Thoracic aorta (tissue), 2 donors: ENCODE results near the gene CELF1. TPM values are rescaled to one million over a fixed set of nuclear protein-coding genes. Genes with fewer than 3 reads are reported as not detected.

Experiments
- ATAC-seq: fragments of 150-250 bp; one replicate; pipeline ENCODE4 v1.8.0; 2017; ENCODE audit warnings: low read depth; ENCODE audit not compliant: insufficient number of reproducible peaks, low FRiP score
- DNase-seq: peaks from one replicate; pipeline ENCODE4 v3.0.0-alpha.2; 2020; ENCODE audit warnings: low spot score
- H3K27ac ChIP-seq, 2 donors: fragments of 200-600 bp; sonication (generic); 1 replicate in 1 of 2; 2 replicates in 1 of 2; pipeline ENCODE4 v1.5.1; 2016; ENCODE audit warnings: mild to moderate bottlenecking in 2 of 2, moderate library complexity in 2 of 2
- H3K27me3 ChIP-seq: fragments of 200-600 bp; sonication (generic); replicated peaks from 2 replicates; pipeline ENCODE4 v1.6.0; 2016; ENCODE audit warnings: mild to moderate bottlenecking; ENCODE audit not compliant: insufficient read depth
- H3K36me3 ChIP-seq: fragments of 200-600 bp; sonication (generic); one replicate; pipeline ENCODE4 v1.5.1; 2016
- H3K4me1 ChIP-seq, 2 donors: fragments of 200-600 bp; sonication (generic); 1 replicate in 1 of 2; 2 replicates in 1 of 2; pipeline versions ENCODE4 v1.5.1 to v1.6.0; 2016; ENCODE audit warnings: low read depth in 2 of 2, mild to moderate bottlenecking in 1 of 2; ENCODE audit not compliant: control insufficient read depth in 1 of 2
- H3K4me3 ChIP-seq: fragments of 200-600 bp; sonication (generic); 2 replicates; pipeline ENCODE4 v1.5.1; 2016; ENCODE audit warnings: mild to moderate bottlenecking
- H3K9me3 ChIP-seq: fragments of 200-600 bp; sonication (generic); 2 replicates; pipeline ENCODE4 v1.5.1; 2016
- CTCF ChIP-seq: fragments of 200-600 bp; sonication (generic); IDR thresholded peaks from one replicate; pipeline ENCODE4 v1.5.1; 2019; ENCODE audit warnings: antibody characterized with exemption
- total RNA-seq, 2 donors: library from RNA; depleted of rRNA; stranded (reverse); fragments of >200 nt; gene quantifications; one replicate each; pipeline versions ENCODE4 v1.1.0 to v1.2.3, GENCODE V29; 2016

CELF1 gene
- total RNA-seq, 2 donors from 2014 or later: 112 to 114 TPM

DNA sequence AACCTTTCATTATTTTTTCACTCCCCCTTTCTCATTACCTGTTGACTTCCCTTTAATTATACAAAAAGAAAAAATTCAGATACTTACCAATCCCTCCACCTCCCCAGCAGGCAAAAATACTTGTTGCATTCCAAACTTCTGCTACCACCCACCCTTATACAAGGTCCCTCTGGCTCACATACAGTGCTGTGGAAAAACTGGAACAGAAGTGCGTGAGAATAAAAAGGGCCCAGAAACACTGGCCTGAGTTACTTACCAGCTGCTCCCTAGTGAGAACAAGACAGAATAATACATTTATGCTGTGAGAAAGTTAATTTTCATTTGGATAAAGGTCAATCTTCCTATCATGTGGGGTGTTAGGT lies 57.1 kb downstream of the CELF1 start:
- Histone ChIP-seq H3K27ac (peak overlapping the region in 1 of 2 donors; percentile 34), H3K4me1 (peaks cover 47 to 58% of the 10 kb centered on the region in 2 donors)
- TF ChIP-seq CTCF: no peak

DNA sequence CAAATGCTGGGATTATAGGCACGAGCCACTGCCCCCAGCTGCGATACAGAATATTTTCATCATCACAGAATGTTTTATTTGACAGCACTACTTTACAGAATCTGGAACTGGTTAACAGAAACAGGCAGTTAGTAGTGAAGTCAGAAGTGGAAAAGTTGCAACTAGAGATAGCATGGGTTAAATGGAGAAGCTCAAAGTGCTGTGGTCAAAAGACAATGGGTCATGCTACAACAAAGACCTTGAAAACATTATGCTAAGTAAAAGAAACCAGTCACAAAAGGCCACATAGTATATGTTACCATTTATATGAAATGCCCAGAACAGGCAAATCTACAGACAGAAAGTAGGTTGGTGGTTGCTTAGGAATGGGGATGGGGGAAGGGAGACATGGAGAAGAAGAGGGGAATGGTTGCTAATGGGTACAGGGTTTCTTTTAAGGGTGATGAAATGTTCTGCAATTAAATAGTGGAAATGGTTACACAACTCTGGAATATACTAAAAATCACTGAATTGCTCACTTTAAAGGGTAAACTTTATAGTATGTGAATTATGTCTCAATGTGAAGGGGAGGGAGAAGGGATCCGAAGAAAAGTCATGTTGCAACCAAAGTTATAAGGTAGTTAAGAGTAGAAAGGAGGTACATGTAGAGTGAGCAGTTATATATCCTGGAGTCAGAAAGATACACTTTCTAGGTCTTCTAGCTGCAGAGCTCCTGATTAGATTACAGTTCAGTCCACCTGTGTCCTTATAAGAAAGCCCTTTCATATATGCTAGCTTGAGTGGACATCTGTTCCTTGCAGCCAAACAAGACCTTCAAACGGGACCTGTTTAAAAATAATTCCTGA lies 57.7 kb downstream of the CELF1 start:
- DNase-seq (no peak), ATAC-seq (no peak)
- Histone ChIP-seq H3K27ac (no peak overlapping the region), H3K4me1 (peaks cover 43 to 52% of the 10 kb centered on the region in 2 donors), H3K36me3 (peaks cover 3% of the 10 kb centered on the region), H3K27me3 (no peaks in the 10 kb centered on the region), H3K9me3 (no peaks in the 10 kb centered on the region), H3K4me3 (no peak overlapping the region)
- TF ChIP-seq CTCF: no peak

More for the DNA sequence above, 57.1 kb downstream of the CELF1 start:
- Histone ChIP-seq H3K4me3 (no peak overlapping the region), H3K36me3 (peaks cover 3% of the 10 kb centered on the region), H3K27me3 (no peaks in the 10 kb centered on the region), H3K9me3 (no peaks in the 10 kb centered on the region)
- DNase-seq: no peak
- ATAC-seq: no peak

- DNase-seq (no peak), ATAC-seq (no peak)
- TF ChIP-seq CTCF: no peak
- Histone ChIP-seq H3K27me3 (no peaks in the 10 kb centered on the region), H3K9me3 (no peaks in the 10 kb centered on the region), H3K4me3 (no peak overlapping the region), H3K27ac (no peak overlapping the region), H3K4me1 (no peaks in the 10 kb centered on the region), H3K36me3 (peaks cover 28% of the 10 kb centered on the region)
These were observed 63.6 kb downstream of the CELF1 start for GRCh38 chr11:47489395-47489755.

- H3K4me1 ChIP-seq: no peaks in the 10 kb centered on the region
- peaks cover 34% of the 10 kb centered on the region for H3K36me3 ChIP-seq
- no peak overlapping the region for H3K4me3 ChIP-seq
- no peaks in the 10 kb centered on the region for H3K27me3 ChIP-seq
- H3K9me3 ChIP-seq: no peaks in the 10 kb centered on the region
- TF ChIP-seq CTCF: no peak
- no peak for ATAC-seq
- no peak overlapping the region for H3K27ac ChIP-seq
- no peak for DNase-seq
These were observed 64.1 kb downstream of the CELF1 start for GRCh38 chr11:47488674-47489394.

DNA sequence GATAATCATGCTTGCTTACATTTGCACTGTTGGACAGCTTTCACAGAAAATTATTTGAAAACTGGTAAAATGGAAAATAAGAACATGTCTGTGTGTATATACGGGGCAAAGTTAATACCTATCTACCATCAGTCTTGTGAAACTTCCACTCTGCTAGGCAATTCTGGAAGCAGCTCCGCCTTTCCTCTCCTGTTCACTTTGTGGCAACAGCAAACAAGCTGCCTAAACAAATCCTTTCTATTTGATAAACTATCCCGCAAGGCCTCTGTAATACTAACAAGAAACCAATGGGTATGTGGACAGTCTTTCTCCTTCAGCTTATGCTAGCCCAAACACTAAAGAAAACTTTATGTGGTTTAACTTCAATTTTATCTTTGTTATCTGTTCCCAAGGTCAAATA lies 64.8 kb downstream of the CELF1 start:
- H3K4me3 ChIP-seq: no peak overlapping the region
- H3K27ac ChIP-seq: no peak overlapping the region
- TF ChIP-seq CTCF: no peak
- peaks cover 40% of the 10 kb centered on the region for H3K36me3 ChIP-seq
- no peaks in the 10 kb centered on the region for H3K9me3 ChIP-seq
- no peaks in the 10 kb centered on the region for H3K27me3 ChIP-seq
- DNase-seq (no peak), ATAC-seq (no peak)
- no peaks in the 10 kb centered on the region for H3K4me1 ChIP-seq
